ENCODE measurements around the gene BRICD5.

Gene BRICD5

DNA sequence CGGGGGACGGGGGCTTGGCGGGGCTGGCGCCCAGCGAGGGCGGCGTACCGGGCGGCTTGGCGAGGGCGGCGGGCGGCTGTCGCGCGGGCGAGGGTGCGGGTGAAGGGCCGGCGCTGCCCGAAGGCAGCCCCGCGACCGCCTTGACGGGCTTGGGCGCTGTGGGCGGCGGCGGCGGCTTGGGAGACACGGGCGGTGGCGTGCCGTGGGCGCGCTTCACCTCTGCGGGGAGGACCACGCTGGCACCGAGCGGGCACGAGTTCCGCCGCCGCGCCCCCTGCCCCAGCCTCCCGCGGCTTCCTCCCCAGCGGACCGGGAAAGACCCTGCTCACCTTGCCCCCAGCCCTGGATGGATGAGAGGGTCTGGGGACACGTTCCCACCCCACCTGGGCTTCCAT lies 31.6 kb downstream of the BRICD5 start:
- DNase-seq, result no peak

DNA sequence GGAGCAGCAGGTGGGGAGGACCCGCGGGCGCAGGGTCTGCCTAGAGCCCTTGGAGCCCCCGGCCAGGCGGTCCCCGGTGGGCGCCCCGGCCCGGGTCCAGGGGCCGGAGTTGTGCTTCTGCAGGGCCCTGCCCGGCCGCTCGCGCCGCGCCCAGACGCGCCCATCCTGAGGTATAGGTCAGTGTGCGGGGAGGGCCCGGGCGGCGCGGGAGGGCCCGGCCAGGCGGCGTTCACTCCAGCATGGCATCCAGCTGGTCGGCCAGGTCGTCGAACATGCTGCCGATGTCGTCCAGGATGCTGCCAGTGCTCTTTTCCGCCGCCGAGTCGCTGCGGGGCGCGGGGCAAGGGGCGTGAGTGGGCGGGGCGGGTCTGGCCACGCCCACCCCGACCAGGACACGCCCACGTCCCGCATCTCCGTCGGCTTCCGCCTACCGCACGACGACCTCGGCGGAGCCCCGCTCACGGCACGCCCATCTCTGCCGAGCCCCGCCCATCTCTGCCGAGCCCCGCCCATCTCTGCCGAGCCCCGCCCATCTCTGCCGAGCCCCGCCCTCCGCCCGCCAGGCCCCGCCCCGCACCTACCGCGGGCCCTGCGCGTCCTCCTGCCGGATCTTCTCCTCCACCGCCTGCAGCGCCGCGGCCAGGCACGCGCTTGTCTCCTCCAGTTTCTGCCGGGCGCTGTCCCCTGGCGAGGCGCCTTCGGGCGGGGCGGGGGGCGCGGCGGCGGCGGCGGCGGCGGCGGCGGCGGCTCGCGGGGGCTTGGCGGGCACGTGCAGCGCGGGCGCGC lies 32.1 kb downstream of the BRICD5 start:
- no peak for DNase-seq

DNA sequence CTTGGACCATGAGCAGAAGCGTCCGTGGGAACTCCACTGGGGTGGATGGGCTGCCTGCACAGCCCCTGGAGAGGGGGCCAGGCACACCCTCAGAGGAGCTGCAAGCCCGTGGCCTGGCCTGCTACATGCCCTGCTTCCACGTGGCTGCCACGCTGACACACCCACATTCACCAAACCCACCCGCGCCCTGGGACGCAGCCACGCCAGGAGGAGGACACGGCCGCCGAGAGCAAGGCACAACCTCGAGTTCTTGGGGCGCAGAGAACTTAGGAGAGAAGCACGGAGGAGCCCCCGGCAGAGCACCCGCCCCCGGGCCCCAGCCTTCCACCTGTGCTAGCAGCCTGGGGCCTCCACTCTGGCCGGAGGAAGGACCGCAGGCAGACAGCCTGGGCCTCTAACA lies 33.1 kb downstream of the BRICD5 start:
- no peak for DNase-seq

DNA sequence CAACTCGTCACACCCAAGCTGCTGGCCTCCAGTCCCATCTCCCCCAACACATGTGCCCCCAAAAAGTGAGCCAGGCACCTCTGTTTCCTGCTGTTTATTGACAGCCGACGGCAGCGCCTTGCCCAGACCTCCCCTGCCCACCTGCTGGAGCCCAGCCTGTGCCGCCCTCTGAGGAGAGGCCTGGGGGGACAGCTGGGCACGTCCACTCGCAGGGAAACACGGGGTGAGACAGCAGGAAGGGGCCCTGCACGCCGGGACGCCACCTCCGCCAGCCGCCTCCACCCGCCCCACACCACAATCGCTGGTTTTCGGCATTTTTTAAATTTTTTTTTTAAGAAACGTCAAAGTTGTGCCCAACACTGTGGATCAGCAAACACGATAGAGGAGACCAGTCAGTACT lies 33.6 kb downstream of the BRICD5 start:
- no peak for DNase-seq

- no peak for DNase-seq
Observed at GRCh38 chr16:2176047-2176446, 34.6 kb downstream of the BRICD5 start.

- DNase-seq, result no peak
Observed at GRCh38 chr16:2175454-2175853, 35.2 kb downstream of the BRICD5 start.

DNA sequence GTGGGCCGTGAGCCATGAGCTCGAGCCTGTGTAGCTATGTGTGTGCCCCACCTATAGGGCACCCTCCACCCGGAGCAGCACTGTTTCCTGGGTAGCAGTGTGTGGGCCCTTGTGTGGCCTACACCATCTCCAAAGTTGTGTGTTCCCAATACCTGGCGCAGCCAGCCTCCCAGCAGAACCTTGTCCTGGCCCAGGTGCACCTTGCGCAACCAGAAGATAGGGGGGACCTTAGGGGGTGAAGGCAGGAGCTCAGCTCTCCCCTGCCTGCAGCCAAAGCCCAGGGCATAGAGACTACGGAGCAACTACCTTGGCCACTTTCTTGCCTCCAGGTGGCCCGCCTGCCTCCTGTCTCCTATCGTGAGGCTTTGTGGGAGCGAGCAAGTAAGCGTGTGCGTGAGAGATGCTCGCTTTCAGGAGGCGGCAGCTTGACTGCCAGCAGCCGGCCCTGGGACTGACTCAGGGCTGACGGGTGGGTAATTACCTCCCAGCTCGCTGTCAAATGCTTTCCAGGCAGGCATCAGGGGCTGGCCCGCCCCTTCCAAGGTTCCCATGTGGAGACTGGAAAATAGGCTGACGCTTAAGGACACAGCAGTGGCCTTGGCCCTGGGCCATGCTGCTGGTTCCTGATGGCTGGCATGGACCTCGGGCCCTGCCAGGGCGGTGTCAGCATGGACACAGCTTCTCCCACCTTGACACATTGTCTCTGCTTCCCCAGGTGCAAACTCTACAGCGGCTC lies 36.1 kb downstream of the BRICD5 start:
- DNase-seq, result no peak

- DNase-seq, result no peak
Observed at GRCh38 chr16:2173916-2174315, 36.7 kb downstream of the BRICD5 start.

- DNase-seq, result no peak
Observed at GRCh38 chr16:2173366-2173765, 37.3 kb downstream of the BRICD5 start.

- DNase-seq, result no peak
Observed at GRCh38 chr16:2172688-2173335, 37.9 kb downstream of the BRICD5 start.

DNA sequence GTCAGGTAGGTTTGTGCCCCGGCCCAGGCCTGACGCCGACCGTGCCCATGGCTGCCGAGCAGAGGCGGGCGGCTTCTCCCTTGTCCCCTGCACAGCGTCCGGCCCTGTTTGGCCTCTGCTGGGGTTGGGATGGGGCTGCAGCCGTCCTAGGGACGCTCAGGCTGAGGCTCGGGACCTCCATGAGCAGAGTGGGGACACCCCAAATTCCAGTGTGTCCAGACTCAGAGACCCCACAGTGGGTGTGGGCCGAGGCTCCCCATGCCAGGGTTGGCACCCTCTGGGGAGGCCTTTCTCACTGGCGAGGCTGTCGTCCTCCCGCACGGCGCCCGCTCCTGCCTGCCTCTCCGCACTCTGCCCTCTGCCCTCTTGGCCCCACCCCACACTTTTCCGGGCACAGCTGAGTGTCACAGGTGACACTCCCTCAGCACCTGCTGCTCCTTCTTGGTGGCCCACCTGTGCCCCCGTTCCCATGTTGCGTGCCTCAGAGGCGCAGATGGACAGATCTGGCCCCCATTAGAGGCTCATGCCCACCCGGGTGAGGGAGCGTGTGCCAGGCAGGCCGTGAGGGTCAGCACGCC lies 39.0 kb downstream of the BRICD5 start:
- DNase-seq, result no peak

GRCh38 chr16:2170587-2171435 lies 39.9 kb downstream of the BRICD5 start:
- no peak for DNase-seq

DNA sequence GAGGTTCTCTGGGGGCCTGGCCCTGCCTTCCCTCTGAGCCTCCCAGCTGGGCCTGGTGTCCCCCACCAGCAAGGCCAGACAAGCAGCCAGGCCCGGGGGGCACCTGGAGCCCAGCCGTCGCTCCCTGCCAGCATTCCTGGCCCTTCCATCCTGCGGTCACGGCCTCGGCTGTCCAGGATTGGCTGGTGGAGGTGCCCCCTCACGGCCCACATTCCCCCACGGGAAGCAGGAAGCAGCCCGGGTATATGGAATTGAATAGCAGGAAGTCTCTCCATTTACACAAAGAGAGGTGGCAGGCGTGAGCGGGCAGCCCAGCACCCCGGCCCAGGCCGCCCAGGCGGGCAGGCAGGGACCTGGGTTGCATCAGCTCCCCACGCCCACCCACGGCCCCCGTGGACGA lies 40.6 kb downstream of the BRICD5 start:
- no peak for DNase-seq

- no peak for DNase-seq
Observed at GRCh38 chr16:2167068-2167638, 43.5 kb downstream of the BRICD5 start.

DNA sequence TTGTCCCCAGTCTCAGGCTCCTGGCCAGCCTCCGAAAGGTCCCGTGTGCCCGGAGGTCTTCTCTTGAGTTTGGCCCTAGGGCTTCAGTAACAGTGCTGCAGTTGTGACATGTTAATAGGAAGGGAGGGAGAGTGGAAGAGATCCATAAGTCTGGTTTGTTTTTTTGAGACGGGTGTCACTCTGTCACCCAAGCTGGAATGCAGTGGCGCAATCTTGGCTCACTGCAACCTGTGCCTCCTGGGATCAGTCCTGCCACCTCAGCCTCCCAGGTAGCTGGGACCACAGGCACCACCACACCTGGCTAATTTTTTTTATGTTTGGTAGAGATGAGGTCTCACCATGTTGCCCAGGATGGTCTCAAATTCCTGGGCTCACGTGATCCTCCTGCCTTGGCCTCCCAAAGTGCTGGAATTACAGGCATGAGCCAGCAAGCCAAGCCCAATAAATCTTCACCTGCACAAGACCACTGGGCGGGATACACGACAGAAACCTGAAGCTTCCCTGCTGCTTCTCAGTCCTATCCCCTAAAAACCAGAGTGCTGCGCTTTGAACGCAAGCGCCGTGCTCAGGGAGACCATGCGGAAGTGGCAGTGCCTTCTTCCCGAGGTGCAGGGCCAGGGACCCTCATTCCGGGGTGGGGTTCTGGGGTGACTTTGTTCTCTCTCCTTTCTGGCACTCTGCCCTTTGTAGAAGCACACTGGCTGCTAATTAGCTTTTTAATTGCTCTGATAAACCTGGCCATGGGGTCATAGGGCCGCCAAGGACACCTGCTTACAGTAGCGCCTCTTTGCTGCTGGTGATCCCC lies 44.2 kb downstream of the BRICD5 start:
- no peak for DNase-seq

- no peak for DNase-seq
Observed at GRCh38 chr16:2165861-2166260, 44.8 kb downstream of the BRICD5 start.

DNA sequence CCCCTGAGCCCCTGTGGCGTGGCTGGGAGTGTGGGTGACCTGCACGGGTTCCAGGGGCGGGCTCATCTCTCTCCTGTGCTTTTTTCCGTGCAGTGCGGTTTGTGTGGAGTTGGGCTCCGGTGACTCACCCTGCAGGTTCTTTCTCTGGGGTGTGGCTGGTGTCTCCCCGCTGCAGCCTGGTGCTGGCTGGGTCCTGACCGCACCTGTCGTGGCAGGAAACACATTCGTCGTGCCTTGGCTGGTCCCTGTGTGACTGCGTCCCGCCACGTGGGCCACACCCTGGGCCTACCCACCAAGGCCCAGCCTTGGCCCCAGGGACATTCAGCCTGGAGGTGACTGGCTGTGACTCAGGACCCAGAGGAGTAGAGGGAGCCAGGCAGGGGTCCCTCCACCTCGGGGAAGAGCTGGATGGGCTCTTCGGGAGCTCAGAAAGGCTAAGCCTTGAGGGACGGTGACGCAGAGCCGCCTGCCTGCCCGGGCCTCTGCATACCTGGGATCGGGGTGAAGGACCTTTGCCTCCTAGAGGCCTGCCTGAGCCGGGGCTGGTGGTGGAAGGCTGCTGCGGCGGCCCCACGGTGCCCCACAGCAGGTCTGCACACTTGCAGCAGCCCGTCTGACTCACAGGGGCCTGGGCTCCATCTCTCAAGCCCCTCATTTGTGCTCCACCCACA lies 47.3 kb downstream of the BRICD5 start:
- DNase-seq, result no peak

- DNase-seq, result no peak
Observed at GRCh38 chr16:2162676-2163118, 48.0 kb downstream of the BRICD5 start.

DNA sequence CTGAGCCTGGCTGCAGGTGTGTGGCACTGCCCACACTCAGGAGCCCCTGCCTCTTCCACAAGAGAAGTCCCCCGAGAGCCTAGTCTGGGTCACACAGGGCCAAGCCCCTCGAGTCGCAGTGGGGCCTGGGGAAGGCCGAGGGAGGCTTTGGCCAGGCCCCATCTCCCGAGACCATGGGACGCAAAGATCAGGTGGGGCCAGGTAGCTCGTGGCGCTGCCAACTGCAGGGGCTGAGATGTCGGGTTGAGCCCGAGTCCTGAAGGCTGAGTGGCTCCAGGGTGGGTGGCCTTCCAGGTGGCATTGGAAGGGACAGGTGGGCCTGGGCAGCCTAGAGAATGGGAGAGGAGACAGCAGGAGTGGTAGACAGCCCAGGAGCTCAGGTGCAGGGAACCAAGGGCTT lies 48.8 kb downstream of the BRICD5 start:
- DNase-seq, result no peak

GRCh38 chr16:2160915-2161551 lies 49.6 kb downstream of the BRICD5 start:
- DNase-seq, result no peak

Data from stimulated activated naive CD4-positive, alpha-beta T cell treated with Interleukin-2 at 50 U/mL for 16 hours (primary cell).